OCI-LY1 (cell line): ENCODE data around the gene LZTS3.
"Not testable (repeated sequence)": the region's sequence is repeated elsewhere in the genome, so short reads cannot be mapped to it uniquely, and the experiment has no call there.

ENCODE experiments used
- H2AFZ ChIP-seq: fragments of 200-600 bp; sonication (generic), shearing (Covaris generic); 2 replicates; pipeline ENCODE4 v1.6.0; 2014; ENCODE audit warnings: antibody characterized with exemption, mild to moderate bottlenecking, low read length
- H3F3A ChIP-seq: fragments of 200-600 bp; sonication (generic), shearing (Covaris generic); 2 replicates; pipeline ENCODE4 v1.6.0; 2014; ENCODE audit warnings: mild to moderate bottlenecking, antibody characterized with exemption, low read length, moderate library complexity; ENCODE audit not compliant: insufficient read depth
- H3K27ac ChIP-seq: fragments of 200-600 bp; sonication (generic); 2 replicates; pipeline ENCODE4 v1.5.1; 2014; ENCODE audit warnings: low read length, mixed run types, mild to moderate bottlenecking, low read depth; ENCODE audit not compliant: poor library complexity, severe bottlenecking
- H3K27me3 ChIP-seq: fragments of 200-600 bp; sonication (generic); 2 replicates; pipeline ENCODE4 v1.6.0; 2014; ENCODE audit warnings: antibody characterized with exemption, mild to moderate bottlenecking, low read length, moderate library complexity; ENCODE audit not compliant: insufficient read depth
- H3K36me3 ChIP-seq: fragments of 200-600 bp; sonication (generic); 2 replicates; pipeline ENCODE4 v1.6.1; 2014; ENCODE audit warnings: mild to moderate bottlenecking, antibody characterized with exemption, low read length, moderate library complexity, mixed read lengths; ENCODE audit not compliant: insufficient read depth
- H3K4me1 ChIP-seq: fragments of 200-600 bp; sonication (generic); 2 replicates; pipeline ENCODE4 v1.5.1; 2014; ENCODE audit warnings: mild to moderate bottlenecking, low read length, moderate library complexity; ENCODE audit not compliant: insufficient read depth, severe bottlenecking
- H3K4me2 ChIP-seq: fragments of 200-600 bp; sonication (generic), shearing (Covaris generic); 2 replicates; pipeline ENCODE4 v1.6.1; 2014; ENCODE audit warnings: low read length
- H3K4me3 ChIP-seq: fragments of 200-600 bp; sonication (generic); 2 replicates; pipeline ENCODE4 v1.5.1; 2014; ENCODE audit warnings: low read length, low read depth, mild to moderate bottlenecking, mixed read lengths; ENCODE audit not compliant: poor library complexity, severe bottlenecking
- H3K79me2 ChIP-seq: fragments of 200-600 bp; shearing (Covaris generic); 2 replicates; pipeline ENCODE4 v1.6.1; 2016; ENCODE audit warnings: mixed run types, low read length, mixed read lengths; ENCODE audit not compliant: insufficient read depth
- H3K9ac ChIP-seq: fragments of 200-600 bp; sonication (generic), shearing (Covaris generic); 2 replicates; pipeline ENCODE4 v1.6.1; 2014; ENCODE audit warnings: mild to moderate bottlenecking, low read length, mixed read lengths
- H3K9me2 ChIP-seq: fragments of 200-600 bp; sonication (generic), shearing (Covaris generic); 2 replicates; pipeline ENCODE4 v1.6.1; 2014; ENCODE audit warnings: low read depth, mild to moderate bottlenecking, low read length, mixed read lengths
- H3K9me3 ChIP-seq: fragments of 200-600 bp; shearing (Covaris generic); 2 replicates; pipeline ENCODE4 v1.6.1; 2014; ENCODE audit warnings: low read length, mixed read lengths
- H4K20me1 ChIP-seq: fragments of 200-600 bp; sonication (generic), shearing (Covaris generic); 2 replicates; pipeline ENCODE4 v1.6.0; 2016; ENCODE audit warnings: mild to moderate bottlenecking, low read length; ENCODE audit not compliant: insufficient read depth
- EZH2 ChIP-seq: fragments of 200-600 bp; sonication (generic), shearing (Covaris generic); IDR thresholded peaks from 2 replicates; pipeline ENCODE4 v1.8.0; 2017; ENCODE audit warnings: borderline replicate concordance, mixed run types, mild to moderate bottlenecking, antibody characterized with exemption, low read length, moderate library complexity, mixed read lengths
- TF ChIP-seq, protein P1 (sequence below): fragments of 200-600 bp; sonication (generic), shearing (Covaris generic); IDR thresholded peaks from 2 replicates; pipeline ENCODE4 v1.5.1; 2017; ENCODE audit warnings: mild to moderate bottlenecking, antibody characterized with exemption, low read length, moderate library complexity, mixed read lengths

Gene LZTS3

DNA sequence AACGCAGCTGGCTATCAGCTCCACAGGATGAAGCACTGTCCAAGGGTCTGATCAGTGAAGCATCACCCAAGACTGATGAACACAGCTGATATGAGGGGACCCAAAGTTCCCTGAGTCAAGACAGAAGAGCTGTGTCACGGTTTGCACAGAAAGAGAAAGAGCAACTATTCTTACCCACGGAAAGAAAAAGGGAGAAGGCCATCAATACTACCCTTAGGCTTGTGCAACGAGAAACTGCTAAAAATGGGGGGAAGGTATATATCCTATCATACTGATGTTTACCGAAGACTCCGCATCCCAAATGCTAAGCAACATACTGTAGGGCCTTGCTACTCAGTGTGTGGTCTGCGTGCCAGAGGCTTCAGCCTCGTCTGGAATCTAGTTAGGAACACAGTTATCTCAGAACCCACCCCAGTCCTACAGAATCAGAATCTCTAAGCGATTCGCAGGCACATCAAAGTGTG lies 14.3 kb downstream of the LZTS3 start:
- Histone ChIP-seq H3K27ac (peak overlapping the region; percentile 48), H3K36me3 (peaks cover 4% of the 10 kb centered on the region), H3F3A (no peaks in the 10 kb centered on the region), H3K9me2 (no peaks in the 10 kb centered on the region), H4K20me1 (no peaks in the 10 kb centered on the region), H3K4me1 (peaks cover 44% of the 10 kb centered on the region), H3K27me3 (no peaks in the 10 kb centered on the region), H3K4me3 (peak overlapping the region; percentile 92), H3K4me2 (peak overlapping the region; percentile 95), H2AFZ (no peak overlapping the region), H3K79me2 (peaks cover 33% of the 10 kb centered on the region), H3K9ac (peak overlapping the region; percentile 83), H3K9me3 (no peaks in the 10 kb centered on the region)
- TF ChIP-seq, protein P1, sequence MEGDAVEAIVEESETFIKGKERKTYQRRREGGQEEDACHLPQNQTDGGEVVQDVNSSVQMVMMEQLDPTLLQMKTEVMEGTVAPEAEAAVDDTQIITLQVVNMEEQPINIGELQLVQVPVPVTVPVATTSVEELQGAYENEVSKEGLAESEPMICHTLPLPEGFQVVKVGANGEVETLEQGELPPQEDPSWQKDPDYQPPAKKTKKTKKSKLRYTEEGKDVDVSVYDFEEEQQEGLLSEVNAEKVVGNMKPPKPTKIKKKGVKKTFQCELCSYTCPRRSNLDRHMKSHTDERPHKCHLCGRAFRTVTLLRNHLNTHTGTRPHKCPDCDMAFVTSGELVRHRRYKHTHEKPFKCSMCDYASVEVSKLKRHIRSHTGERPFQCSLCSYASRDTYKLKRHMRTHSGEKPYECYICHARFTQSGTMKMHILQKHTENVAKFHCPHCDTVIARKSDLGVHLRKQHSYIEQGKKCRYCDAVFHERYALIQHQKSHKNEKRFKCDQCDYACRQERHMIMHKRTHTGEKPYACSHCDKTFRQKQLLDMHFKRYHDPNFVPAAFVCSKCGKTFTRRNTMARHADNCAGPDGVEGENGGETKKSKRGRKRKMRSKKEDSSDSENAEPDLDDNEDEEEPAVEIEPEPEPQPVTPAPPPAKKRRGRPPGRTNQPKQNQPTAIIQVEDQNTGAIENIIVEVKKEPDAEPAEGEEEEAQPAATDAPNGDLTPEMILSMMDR, result no peak
- TF ChIP-seq EZH2, result no peak

DNA sequence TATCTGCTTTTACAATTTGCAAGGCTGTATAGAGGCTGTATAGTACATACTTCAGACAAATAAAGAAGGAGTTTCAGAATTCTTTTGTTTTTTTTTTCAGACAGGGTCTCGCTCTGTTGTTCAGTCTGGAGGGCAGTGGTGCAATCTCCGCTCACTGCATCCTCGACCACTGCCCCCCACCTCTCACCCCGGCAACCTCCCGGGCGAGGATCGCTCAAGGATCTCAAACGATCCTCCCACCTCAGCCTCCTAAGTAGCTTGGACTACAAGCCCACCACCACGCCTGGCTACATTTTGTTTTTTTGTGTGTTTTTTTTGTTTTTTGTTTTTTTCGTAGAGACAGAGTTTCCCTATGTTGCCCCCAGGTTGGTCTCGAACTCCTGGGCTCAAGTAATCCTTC lies 15.5 kb downstream of the LZTS3 start:
- Histone ChIP-seq H4K20me1 (no peaks in the 10 kb centered on the region), H3K9me3 (no peaks in the 10 kb centered on the region), H3K4me1 (peaks cover 44% of the 10 kb centered on the region), H3K36me3 (peaks cover 13% of the 10 kb centered on the region), H3K4me3 (peak overlapping the region; percentile 92), H3K79me2 (peaks cover 45% of the 10 kb centered on the region), H3F3A (no peaks in the 10 kb centered on the region), H2AFZ (no peak overlapping the region), H3K27me3 (no peaks in the 10 kb centered on the region), H3K9me2 (no peaks in the 10 kb centered on the region), H3K9ac (peak overlapping the region; percentile 30; the same call in 1 of the 2 replicates), H3K27ac (no peak overlapping the region), H3K4me2 (peak overlapping the region; percentile 95)
- TF ChIP-seq, protein P1, result no peak
- TF ChIP-seq EZH2, result no peak

DNA sequence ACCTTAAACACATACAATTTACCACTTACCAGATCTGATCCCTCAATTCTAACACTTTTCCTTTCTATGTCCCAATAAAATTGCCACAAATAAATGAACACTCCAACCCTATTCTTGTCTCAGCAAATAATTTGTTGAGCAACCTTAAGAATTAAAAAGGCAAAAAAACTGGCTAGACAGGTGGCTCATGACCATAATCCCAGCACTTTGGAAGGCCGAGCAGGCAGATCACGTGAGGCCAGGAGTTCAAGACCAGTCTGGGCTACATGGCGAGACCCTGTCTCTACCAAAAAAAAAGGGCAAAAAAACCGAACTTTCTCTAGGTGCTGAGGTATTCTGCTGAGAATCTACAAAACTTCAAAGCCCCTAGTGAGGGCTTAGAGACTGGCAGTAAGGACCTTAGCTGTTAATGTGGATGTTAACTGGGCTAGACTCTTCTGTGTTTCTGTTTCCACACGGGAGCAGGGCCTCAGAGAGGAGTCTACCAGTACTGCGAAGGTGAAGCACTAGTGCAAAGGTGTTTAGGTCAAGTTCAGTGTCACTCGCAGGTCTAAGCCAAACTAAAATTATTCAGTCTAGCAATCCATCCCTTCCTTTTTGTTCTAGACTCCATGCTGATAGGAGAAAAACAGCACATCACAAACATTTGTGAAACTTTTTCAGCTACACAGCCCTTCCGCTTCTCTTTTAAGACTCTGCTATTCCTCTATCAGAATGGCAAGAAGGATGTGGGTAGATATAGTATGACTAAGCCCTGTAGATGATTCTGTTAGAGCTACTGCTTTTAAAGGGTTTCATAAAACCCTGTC lies 16.3 kb downstream of the LZTS3 start:
- Histone ChIP-seq H3K27me3 (no peaks in the 10 kb centered on the region), H3K79me2 (peaks cover 50% of the 10 kb centered on the region), H3K27ac (peak overlapping the region; percentile 16), H3K9ac (peak overlapping the region; percentile 30; the same call in 1 of the 2 replicates), H3K36me3 (peaks cover 13% of the 10 kb centered on the region), H3F3A (no peaks in the 10 kb centered on the region), H4K20me1 (no peaks in the 10 kb centered on the region), H3K4me1 (peaks cover 44% of the 10 kb centered on the region), H3K9me2 (no peaks in the 10 kb centered on the region), H2AFZ (no peak overlapping the region), H3K4me2 (peak overlapping the region; percentile 95), H3K4me3 (peak overlapping the region; percentile 92), H3K9me3 (no peaks in the 10 kb centered on the region)
- TF ChIP-seq, protein P1, result no peak
- no peak for TF ChIP-seq EZH2

DNA sequence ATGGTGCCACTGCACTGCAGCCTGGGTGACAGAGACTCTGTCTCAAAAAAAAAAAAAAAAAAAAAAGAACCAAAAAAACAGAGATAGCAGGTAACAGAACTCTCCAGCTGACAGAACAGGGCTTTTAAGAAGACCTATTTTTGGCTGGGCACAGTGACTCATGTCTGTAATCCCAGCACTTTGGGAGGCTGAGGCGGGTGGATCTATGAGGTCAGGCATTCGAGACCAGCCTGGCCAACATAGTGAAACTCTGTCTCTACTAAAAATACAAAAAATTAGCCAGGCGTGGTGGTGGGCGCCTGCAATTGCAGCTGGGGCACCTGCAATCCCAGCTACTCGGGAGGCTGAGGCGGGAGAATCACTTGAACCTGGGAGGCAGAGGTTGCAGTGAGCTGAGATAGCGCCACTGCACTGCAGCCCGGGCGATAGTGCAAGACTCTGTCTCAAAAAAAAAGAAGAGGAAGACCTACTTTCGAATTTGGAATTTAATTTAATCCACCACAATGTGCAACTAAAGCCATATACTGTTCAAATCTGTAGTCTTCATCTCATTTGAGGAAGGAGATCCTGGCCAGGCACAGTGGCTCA lies 21.2 kb downstream of the LZTS3 start:
- not testable (repeated sequence) for H3K27ac ChIP-seq, H3K9ac ChIP-seq, H2AFZ ChIP-seq, H3K4me3 ChIP-seq, H3K4me2 ChIP-seq, H3K9me2 ChIP-seq, H3K27me3 ChIP-seq, H4K20me1 ChIP-seq, H3K9me3 ChIP-seq, H3F3A ChIP-seq
- H3K36me3 ChIP-seq, result peaks cover 40% of the 10 kb centered on the region
- H3K79me2 ChIP-seq, result peaks cover 54% of the 10 kb centered on the region
- peaks cover 19% of the 10 kb centered on the region for H3K4me1 ChIP-seq
